BJ (cell line): ENCODE results near the gene AGBL4. TPM values are rescaled to one million over a fixed set of nuclear protein-coding genes. Genes with fewer than 3 reads are reported as not detected.

Experiments used
- CTCF ChIA-PET: fragments of 350-600 bp; formaldehyde crosslinking; extraction: SDS; loops from one replicate; lab custom pipeline; 2021; ENCODE audit warnings: antibody characterized with exemption, inconsistent platforms; lab: Yijun Ruan, JAX
- POLR2A ChIA-PET: fragments of 300-600 bp; sonication (Branson Sonifier 250); formaldehyde crosslinking; extraction: SDS; loops from one replicate; lab custom pipeline; 2021; ENCODE audit warnings: antibody characterized with exemption; lab: Charles Lee
- DNase-seq: peaks from one replicate; pipeline ENCODE4 v3.0.0-alpha.2; 2011; ENCODE audit warnings: low read depth
- H3K27me3 ChIP-seq: 2 replicates; pipeline ENCODE4 v1.6.0; 2011; ENCODE audit warnings: low read length; ENCODE audit not compliant: control insufficient read depth, insufficient read depth
- H3K36me3 ChIP-seq: 2 replicates; pipeline ENCODE4 v1.5.1; 2011; ENCODE audit warnings: low read length; ENCODE audit not compliant: control insufficient read depth, insufficient read depth
- H3K4me3 ChIP-seq: 2 replicates; pipeline ENCODE4 v1.5.1; 2011; ENCODE audit warnings: low read depth, mild to moderate bottlenecking, control low read depth, low read length
- CTCF ChIP-seq: IDR thresholded peaks from 2 replicates; pipeline ENCODE4 v1.5.1; 2011; ENCODE audit warnings: low read depth, mild to moderate bottlenecking, control low read depth, inconsistent platforms, low read length, moderate library complexity; ENCODE audit not compliant: insufficient read depth
- polyA plus RNA-seq: library from polyadenylated mRNA; depleted of rRNA; stranded (reverse); fragments of >200 nt; gene quantifications from 2 replicates; pipeline ENCODE4 v1.2.3, GENCODE V29; 2011

The AGBL4 gene
- polyA plus RNA-seq, 1 experiment, result not detected

GRCh38 chr1:49052102-49052501, 971.7 kb downstream of the AGBL4 start:
- ChIA-PET CTCF (no interaction called here), POLR2A (no interaction called here)
- TF ChIP-seq CTCF, result no peak
- DNase-seq, result no peak
- Histone ChIP-seq H3K27me3 (no peaks in the 10 kb centered on the region), H3K4me3 (no peak overlapping the region), H3K36me3 (no peaks in the 10 kb centered on the region)

GRCh38 chr1:49051647-49052046, 972.1 kb downstream of the AGBL4 start:
- CTCF ChIA-PET, result no interaction called here
- no peak for DNase-seq
- POLR2A ChIA-PET, result no interaction called here

GRCh38 chr1:49050041-49050440, 973.7 kb downstream of the AGBL4 start:
- ChIA-PET POLR2A (no interaction called here), CTCF (interaction anchor here (0.7 kb wide), 1 partner anchor 1283 kb away, joined by 3 read pairs; no protein-coding TSS in a partner anchor)
- no peaks in the 10 kb centered on the region for H3K36me3 ChIP-seq
- no peak overlapping the region for H3K4me3 ChIP-seq
- no peaks in the 10 kb centered on the region for H3K27me3 ChIP-seq
- no peak for TF ChIP-seq CTCF
- no peak for DNase-seq

More at GRCh38 chr1:49051647-49052046, 972.1 kb downstream of the AGBL4 start:
- no peaks in the 10 kb centered on the region for H3K27me3 ChIP-seq
- no peak overlapping the region for H3K4me3 ChIP-seq
- no peaks in the 10 kb centered on the region for H3K36me3 ChIP-seq
- no peak for TF ChIP-seq CTCF

GRCh38 chr1:49048188-49048587, 975.6 kb downstream of the AGBL4 start:
- no peak for TF ChIP-seq CTCF
- no peak for DNase-seq
- Histone ChIP-seq H3K36me3 (no peaks in the 10 kb centered on the region), H3K4me3 (no peak overlapping the region), H3K27me3 (no peaks in the 10 kb centered on the region)
- CTCF ChIA-PET, result no interaction called here
- POLR2A ChIA-PET, result no interaction called here

GRCh38 chr1:49046305-49046704, 977.4 kb downstream of the AGBL4 start:
- CTCF ChIA-PET, result no interaction called here
- POLR2A ChIA-PET, result no interaction called here
- H3K36me3 ChIP-seq, result no peaks in the 10 kb centered on the region

More at GRCh38 chr1:49046305-49046704, 977.4 kb downstream of the AGBL4 start:
- DNase-seq, result no peak
- no peak for TF ChIP-seq CTCF
- Histone ChIP-seq H3K4me3 (no peak overlapping the region), H3K27me3 (no peaks in the 10 kb centered on the region)
